Activated CD8-positive, alpha-beta memory T cell treated with anti-CD3 and anti-CD28 coated beads, Interleukin-2, amount 50 U/mL, for 1 hour (primary cell): Measurements from ENCODE around the gene LDLRAP1.
A peak's percentile ranks its signal among the peaks of the same experiment; 100 is the strongest.
"Not testable (repeated sequence)": the region's sequence is repeated elsewhere in the genome, so short reads cannot be mapped to it uniquely, and the experiment has no call there.

ENCODE experiments used
- DNase-seq: peaks from one replicate; pipeline ENCODE4 v3.0.0-alpha.2; 2020; ENCODE audit errors: extremely low read depth

LDLRAP1 gene

GRCh38 chr1:25603779-25604538 lies 60.6 kb downstream of the LDLRAP1 start:
- DNase-seq, result not testable (repeated sequence)

DNA sequence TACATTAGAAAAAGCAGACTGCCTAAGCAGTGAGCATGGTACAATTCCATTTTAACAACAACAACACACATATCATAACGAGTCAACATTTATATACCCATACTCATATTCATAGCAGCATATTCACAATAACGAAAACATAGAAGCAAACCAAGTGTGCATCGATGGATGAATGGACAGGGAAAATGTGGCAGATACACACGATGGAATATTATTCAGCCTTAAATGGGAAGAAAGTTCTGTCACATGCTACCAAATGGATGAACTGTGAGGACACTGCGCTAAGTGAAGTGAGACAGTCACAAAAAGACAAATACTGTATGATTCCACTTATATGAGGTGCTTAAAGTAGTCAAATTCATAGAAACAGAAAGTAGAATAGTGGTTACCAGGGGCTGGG lies 63.7 kb downstream of the LDLRAP1 start:
- DNase-seq, result no peak

DNA sequence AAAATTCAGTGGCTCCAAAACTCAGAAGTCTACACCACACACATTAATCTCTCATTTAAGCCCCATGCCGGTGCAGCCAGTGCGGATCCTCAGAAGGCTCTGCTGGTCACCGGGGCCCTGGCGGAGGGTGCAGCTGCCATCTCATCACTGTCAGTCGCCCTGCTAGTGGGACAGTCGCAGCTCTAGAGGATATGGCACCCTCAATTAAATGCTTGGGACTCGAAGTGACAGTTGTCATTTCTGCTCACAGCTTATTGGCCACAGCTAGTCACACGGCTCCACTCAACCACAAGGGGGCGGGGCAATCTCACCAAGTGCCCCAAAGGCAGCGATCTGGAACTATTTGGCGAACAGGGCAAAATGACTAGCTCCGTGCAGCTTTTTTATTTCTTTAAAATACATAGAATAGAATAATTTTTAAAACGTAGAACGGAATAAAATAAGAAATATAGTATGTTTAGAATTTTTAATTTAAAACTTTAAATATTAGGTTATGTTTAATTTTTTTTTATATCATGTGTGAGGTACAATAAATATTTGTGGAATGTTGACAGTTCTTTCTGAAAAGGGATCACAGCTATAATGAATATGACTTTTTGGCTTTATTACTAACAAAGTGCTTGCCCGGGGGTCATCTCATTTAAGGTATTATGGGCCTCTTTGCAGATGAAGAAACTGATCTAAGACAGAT lies 65.2 kb downstream of the LDLRAP1 start:
- peak; percentile 85 for DNase-seq

DNA sequence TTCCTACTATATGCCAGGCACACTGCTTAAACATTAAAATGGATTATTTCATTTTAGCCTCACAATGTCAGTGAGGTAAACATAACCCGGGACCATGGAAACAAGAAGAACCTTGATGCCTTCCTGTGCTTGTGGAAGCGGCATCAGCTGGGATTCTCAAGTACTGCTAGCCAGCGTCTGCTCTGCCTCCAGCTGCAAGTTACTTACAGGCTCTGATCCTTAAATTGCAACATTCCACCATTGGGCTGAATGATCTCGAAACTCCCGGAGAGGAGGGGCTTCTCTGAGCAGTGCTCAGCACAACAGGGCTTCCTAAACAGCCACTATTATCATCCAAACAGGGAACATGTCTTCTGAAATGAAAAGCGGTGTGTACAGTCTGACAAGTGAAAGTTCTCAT lies 66.5 kb downstream of the LDLRAP1 start:
- DNase-seq, result no peak

DNA sequence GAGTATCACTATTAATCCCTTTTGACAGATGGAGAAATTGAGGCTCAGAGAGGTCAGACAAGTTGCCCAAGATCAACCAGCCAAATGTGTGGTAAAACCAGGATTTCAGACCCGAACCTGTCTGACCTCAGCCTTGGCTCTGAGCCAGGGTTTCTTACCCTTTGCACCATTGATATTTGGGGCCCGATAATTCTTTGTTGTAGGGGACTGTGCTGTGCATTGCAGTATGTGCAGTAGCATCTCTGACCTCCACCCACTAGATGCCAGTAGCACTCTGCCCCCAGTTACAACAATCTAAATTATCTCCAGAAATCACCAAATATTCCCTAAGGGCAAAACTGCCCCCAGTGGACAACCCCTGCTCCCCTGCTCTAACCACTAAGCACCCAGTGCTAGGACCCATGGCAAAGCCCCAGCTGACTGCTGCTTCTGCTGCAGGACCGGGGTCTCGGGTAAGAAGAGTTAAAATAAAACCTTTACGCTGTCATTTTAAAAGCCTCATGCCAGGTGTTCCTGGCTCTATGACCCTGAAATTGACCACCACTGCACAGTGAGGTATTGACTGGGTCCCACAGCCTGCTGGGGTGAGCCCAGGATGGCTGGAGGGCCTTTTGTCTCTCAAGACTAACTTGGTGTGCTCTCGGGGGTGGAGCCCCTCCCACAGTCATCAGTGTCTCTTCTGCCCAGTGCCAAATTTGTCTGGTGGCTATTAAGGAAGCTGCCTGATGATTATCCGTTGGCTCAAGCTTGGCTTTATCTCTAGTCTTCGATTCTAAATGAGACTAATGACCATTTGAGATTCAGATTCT lies 67.6 kb downstream of the LDLRAP1 start:
- DNase-seq, result no peak

GRCh38 chr1:25611843-25612242 lies 68.4 kb downstream of the LDLRAP1 start:
- DNase-seq, result no peak

DNA sequence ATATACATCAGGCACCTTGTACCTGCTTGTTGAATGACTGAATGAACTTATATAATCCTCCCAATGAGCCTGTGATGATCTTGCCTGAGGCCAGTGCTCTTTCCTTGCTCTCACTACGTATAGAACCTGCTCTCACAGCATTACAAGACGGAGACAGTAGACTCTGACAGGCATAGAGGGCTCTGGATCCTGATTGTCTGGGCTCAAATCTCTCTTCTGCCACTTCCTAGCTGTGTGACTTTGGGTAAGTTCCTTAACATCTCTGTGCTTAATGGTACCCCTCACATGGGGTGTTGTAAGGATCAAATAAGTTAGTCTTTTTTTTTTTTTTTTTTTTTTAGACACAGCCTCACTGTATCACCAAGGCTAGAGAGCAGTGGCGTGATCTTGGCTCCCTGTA lies 69.0 kb downstream of the LDLRAP1 start:
- DNase-seq, result no peak

GRCh38 chr1:25613091-25613490 lies 69.7 kb downstream of the LDLRAP1 start:
- DNase-seq, result no peak

- no peak for DNase-seq
These were observed 71.2 kb downstream of the LDLRAP1 start for GRCh38 chr1:25614501-25615171.

DNA sequence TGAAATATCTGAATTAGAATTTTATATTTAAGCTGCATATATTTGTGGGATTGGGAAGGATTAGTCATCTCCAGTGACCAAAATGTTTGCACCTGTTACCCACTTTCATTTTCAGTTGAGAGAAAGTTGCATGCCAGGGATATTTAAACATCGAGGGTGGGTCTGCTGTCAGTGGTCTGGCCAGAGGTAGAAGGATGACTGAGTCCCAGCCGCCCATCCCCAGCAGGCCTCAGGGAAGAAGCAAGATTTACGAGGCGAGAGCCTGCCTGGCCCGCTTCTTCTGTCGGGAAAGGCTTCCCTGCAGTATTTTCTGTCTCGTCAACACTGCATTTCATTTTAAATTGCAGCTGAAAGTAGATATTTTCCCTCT lies 71.8 kb downstream of the LDLRAP1 start:
- DNase-seq, result no peak

- no peak for DNase-seq
These were observed 72.2 kb downstream of the LDLRAP1 start for GRCh38 chr1:25615563-25616094.

DNA sequence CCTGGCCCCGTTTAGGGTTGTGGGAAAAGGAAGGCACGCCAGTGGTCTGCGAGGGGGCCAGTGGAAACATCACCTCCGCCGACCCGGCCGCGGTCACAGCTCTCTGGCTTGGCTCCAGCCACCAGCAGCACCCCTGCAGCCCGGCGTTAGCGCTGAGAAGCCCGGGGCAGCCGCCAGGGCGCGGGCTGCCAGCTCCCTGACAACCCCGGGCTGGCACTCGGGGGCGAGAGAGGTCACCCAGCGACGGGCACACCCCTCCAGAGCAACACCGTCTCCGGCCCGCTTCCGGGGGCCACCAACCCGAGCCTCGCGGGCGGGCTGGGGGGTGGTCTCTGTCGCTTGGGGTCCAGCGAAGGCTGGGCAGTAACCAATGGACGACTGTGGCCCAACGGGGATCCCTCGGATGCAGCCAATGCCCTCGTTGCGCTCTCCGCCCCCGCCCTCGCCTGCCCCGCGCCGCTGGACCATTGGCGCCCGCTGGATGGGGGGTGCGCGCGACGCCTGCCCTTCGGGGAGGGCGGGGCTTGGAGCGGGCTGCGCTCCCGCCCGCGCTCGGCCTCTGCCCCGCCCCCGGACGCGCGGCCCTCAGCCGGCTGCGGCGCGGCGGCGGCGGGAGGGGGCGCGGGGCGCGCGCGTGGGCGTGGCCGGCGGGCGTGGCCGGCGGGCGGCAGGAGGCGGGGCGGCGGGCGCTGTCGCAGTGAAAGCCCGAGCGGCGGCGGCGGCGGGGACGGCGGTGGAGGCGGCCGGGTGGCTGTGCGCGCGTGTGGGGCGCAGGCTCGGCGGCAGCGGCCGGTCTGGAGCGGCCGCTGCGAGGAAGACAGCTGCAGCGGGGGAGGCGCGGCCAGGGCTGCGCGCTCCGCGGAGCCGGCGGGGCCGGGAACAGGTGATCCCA lies 72.9 kb downstream of the LDLRAP1 start, which contains the start of gene MAN1C1:
Gene MAN1C1 (plus strand): TSS at position 697 of the 892 bp plus-strand sequence. CDS start 1,007 bp downstream, outside the sequence.
- DNase-seq, result peak; percentile 49

- no peak for DNase-seq
These were observed 73.7 kb downstream of the LDLRAP1 start for GRCh38 chr1:25616987-25617624.

DNA sequence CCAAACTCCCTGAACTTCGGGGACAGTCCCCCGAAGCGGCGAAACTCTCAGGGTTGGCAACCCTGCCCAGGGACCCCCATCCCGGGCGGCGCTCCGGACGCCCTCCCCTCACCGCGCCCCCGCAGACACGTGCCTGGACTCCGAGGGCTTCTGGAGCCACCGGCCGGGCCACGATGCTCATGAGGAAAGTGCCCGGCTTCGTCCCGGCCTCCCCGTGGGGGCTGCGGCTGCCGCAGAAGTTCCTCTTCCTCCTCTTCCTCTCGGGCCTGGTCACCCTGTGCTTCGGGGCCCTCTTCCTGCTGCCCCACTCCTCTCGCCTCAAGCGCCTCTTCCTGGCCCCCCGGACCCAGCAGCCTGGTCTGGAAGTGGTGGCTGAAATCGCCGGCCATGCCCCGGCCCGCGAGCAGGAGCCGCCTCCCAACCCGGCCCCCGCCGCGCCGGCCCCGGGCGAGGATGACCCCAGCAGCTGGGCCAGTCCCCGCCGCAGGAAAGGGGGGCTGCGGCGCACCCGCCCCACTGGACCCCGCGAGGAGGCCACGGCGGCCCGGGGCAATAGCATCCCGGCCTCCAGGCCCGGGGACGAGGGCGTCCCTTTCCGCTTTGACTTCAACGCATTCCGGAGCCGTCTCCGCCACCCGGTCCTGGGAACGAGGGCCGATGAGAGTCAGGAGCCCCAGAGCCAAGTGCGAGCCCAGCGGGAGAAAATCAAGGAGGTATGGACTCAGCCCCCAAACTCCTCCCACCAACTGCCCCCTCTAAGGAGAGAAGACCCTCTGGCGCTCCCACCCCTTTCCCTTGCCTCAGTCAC lies 74.4 kb downstream of the LDLRAP1 start:
- DNase-seq, result no peak

DNA sequence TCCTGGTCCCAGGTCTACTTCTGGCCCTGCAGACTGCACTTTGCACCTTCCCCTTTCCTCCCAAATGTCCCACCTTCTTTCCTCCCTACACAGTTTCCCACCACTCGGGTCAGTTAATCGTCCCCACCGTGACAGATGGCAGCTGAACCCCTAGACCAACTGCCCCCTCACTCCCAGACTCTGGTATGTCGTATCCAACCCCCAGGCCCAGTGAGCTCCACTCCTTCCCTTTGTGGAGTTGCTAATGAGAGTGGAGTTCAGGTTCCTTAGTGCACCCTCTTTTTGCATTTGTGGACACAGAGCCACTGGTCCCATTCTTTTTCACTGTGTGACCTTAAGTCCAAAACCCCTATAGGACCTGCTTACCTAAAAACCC lies 75.0 kb downstream of the LDLRAP1 start:
- DNase-seq, result no peak
